Spleen (tissue), 11 donors: ENCODE measurements around the gene CCND2. TPM values are rescaled to one million over a fixed set of nuclear protein-coding genes. Genes with fewer than 3 reads are reported as not detected.
A peak's percentile ranks its signal among the peaks of the same experiment; 100 is the strongest.

Experiments used
- DNase-seq: peaks from one replicate; pipeline ENCODE4 v3.0.0-alpha.2; 2020
- H3K27ac ChIP-seq, 8 donors: fragments of 200-600 bp; sonication (generic) in 7 of 8; 1 replicate in 4 of 8; 2 replicates in 4 of 8; pipeline versions ENCODE4 v1.5.0 to v1.8.0; 2016 to 2021; ENCODE audit warnings: inconsistent platforms in 4 of 8, mild to moderate bottlenecking in 4 of 8, moderate library complexity in 1 of 8
- H3K27me3 ChIP-seq, 7 donors: fragments of 200-600 bp; sonication (generic) in 6 of 7; replicated peaks in 1 of 7; 1 replicate in 4 of 7; 2 replicates in 3 of 7; pipeline versions ENCODE4 v1.5.0 to v1.8.0; 2016 to 2021; ENCODE audit warnings: inconsistent platforms in 3 of 7, mild to moderate bottlenecking in 1 of 7
- H3K36me3 ChIP-seq, 6 donors: fragments of 200-600 bp; sonication (generic) in 5 of 6; 1 replicate in 4 of 6; 2 replicates in 2 of 6; pipeline versions ENCODE4 v1.5.0 to v1.8.0; 2016 to 2021; ENCODE audit warnings: inconsistent platforms in 2 of 6
- H3K4me1 ChIP-seq, 6 donors: fragments of 200-600 bp; sonication (generic) in 5 of 6; 1 replicate in 3 of 6; 2 replicates in 3 of 6; pipeline versions ENCODE4 v1.5.0 to v1.8.0; 2016 to 2021; ENCODE audit warnings: inconsistent platforms in 3 of 6
- H3K4me3 ChIP-seq, 8 donors: fragments of 200-600 bp; sonication (generic) in 7 of 8; 1 replicate in 4 of 8; 2 replicates in 4 of 8; pipeline versions ENCODE4 v1.5.0 to v1.8.0; 2016 to 2021; ENCODE audit warnings: inconsistent platforms in 4 of 8, mild to moderate bottlenecking in 4 of 8, moderate library complexity in 2 of 8
- H3K9me3 ChIP-seq, 8 donors: fragments of 200-600 bp; sonication (generic) in 7 of 8; 1 replicate in 4 of 8; 2 replicates in 4 of 8; pipeline versions ENCODE4 v1.5.0 to v1.8.0; 2016 to 2021; ENCODE audit warnings: inconsistent platforms in 4 of 8
- POLR2A ChIP-seq, 3 donors: fragments of 450-650 bp; IDR thresholded peaks; one replicate each; pipeline ENCODE4 v1.5.1; 2017; ENCODE audit warnings: antibody characterized with exemption in 3 of 3, mild to moderate bottlenecking in 1 of 3
- POLR2AphosphoS5 ChIP-seq, 3 donors: sonication (generic); formaldehyde crosslinking; IDR thresholded peaks; one replicate each; pipeline ENCODE4 v1.5.1; 2017; ENCODE audit warnings: antibody characterized with exemption in 3 of 3
- WGBS, 5 donors: extraction: QIAGEN DNeasy Blood & Tissue Kit in 3 of 5; methylation state at CpG; one replicate each; pipeline versions ENCODE4 v1.1.5 to v1.1.7; 2013 to 2018; 5-methylcytosine and 5-hydroxymethylcytosine counted together
- intact Hi-C: fragments of 100-400 bp; cut with DNase I; formaldehyde crosslinking; loops from one replicate; pipeline ENCODE4 v1.15.0; 2023; ENCODE audit warnings: low total_unique reads
- polyA plus RNA-seq, 3 donors: library from polyadenylated mRNA; stranded (reverse); fragments of 200-250 nt; gene quantifications; one replicate each; pipeline ENCODE4 v1.2.1, GENCODE V29; 2013
- total RNA-seq, 7 donors: library from RNA; depleted of rRNA in 3 of 7; stranded (reverse); fragments of >200 nt in 3 of 7; fragmentation: NEBNext Ultra II Directional in 4 of 7; extraction: Animal tissue kit (Norgen Biotek cat#: 25700) in 4 of 7; gene quantifications; one replicate each; pipeline versions ENCODE4 v1.1.0 to v1.2.1, GENCODE V29; 2016 to 2021
- TF ChIP-seq, protein P1 (sequence below), 11 experiments: fragments of 200-600 bp in 7 of 11; fragments of 450-650 bp in 4 of 11; sonication (generic) in 4 of 11; IDR thresholded peaks in 8 of 11; conservative IDR thresholded peaks in 3 of 11; 1 replicate in 7 of 11; 2 replicates in 4 of 11; pipeline versions ENCODE4 v1.4.0 to v1.8.0; 2016 to 2021; ENCODE audit warnings: antibody characterized with exemption in 11 of 11, inconsistent platforms in 4 of 11, mild to moderate bottlenecking in 1 of 11
- donor health status: healthy with polysubstance abuse.
- donor health status: DM: no; HTN: no; CAD: no; lungs with moderate emphysema.
- donor health status: DM: no; HTN: no; CAD: no.
- donor health status: Bipolar disorder and iron deficiency.
- donor health status: healthy.
- donor health status: DM: no; HTN: no; CAD: no.
- donor health status: DM: yes; HTN: yes; CAD: no.

The CCND2 gene
- total and polyA plus RNA-seq, 10 donors = 9.4 to 110 (median 59.4) TPM

DNA sequence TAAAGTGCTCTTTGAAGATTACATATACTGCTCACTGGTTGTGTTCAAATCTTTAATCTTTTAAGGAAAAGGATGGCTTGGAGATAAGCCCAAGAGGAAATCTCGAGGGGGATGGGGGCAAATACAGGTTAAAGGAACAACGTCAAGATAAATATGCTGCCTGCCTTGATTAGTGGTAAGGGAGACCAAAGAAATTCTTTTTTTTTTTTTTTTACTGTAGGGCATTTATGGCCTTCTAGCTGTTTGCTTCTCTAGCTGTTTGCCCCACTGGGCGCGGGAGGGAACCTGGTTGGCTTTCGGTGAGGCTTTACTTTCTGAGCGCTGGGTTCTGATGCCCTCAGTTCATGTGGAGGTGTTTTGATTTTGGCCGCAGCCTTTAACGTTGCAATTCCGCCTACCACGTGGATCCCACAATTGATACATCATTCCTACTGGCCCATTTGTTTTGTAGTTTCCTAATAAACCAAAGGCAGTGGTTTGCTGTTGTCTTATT lies 5.7 kb downstream of the CCND2 start:
- peaks cover 0 to 99% (median 69%) of the 10 kb centered on the region in 6 donors for H3K4me1 ChIP-seq
- TF ChIP-seq POLR2AphosphoS5 (IDR thresholded peaks at IDR 0.05) = no peak
- TF ChIP-seq, protein P1, sequence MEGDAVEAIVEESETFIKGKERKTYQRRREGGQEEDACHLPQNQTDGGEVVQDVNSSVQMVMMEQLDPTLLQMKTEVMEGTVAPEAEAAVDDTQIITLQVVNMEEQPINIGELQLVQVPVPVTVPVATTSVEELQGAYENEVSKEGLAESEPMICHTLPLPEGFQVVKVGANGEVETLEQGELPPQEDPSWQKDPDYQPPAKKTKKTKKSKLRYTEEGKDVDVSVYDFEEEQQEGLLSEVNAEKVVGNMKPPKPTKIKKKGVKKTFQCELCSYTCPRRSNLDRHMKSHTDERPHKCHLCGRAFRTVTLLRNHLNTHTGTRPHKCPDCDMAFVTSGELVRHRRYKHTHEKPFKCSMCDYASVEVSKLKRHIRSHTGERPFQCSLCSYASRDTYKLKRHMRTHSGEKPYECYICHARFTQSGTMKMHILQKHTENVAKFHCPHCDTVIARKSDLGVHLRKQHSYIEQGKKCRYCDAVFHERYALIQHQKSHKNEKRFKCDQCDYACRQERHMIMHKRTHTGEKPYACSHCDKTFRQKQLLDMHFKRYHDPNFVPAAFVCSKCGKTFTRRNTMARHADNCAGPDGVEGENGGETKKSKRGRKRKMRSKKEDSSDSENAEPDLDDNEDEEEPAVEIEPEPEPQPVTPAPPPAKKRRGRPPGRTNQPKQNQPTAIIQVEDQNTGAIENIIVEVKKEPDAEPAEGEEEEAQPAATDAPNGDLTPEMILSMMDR (IDR thresholded peaks at IDR 0.05 in 8 of 11, conservative IDR thresholded peaks at IDR 0.05 in 3 of 11) = no peak
- no peak for TF ChIP-seq POLR2A (IDR thresholded peaks at IDR 0.05)
- H3K4me3 ChIP-seq = no peak overlapping the region
- H3K9me3 ChIP-seq = no peaks in the 10 kb centered on the region
- H3K27me3 ChIP-seq = peaks cover 0 to 24% (median 12%) of the 10 kb centered on the region in 7 donors
- intact Hi-C loops = loop anchor here (5.0 kb wide), 2 partner anchors 392 to 407 kb away; partner anchors contain the start of gene PARP11
- H3K36me3 ChIP-seq = peaks cover 0 to 81% (median 64%) of the 10 kb centered on the region in 6 donors
- DNase-seq = no peak
- WGBS, 5 donors = 70 to 85% (median 78%) methylated on average over 10 of the region's 10 CpGs
- H3K27ac ChIP-seq = peak overlapping the region in 2 of 8 donors; percentile 53 to 93

DNA sequence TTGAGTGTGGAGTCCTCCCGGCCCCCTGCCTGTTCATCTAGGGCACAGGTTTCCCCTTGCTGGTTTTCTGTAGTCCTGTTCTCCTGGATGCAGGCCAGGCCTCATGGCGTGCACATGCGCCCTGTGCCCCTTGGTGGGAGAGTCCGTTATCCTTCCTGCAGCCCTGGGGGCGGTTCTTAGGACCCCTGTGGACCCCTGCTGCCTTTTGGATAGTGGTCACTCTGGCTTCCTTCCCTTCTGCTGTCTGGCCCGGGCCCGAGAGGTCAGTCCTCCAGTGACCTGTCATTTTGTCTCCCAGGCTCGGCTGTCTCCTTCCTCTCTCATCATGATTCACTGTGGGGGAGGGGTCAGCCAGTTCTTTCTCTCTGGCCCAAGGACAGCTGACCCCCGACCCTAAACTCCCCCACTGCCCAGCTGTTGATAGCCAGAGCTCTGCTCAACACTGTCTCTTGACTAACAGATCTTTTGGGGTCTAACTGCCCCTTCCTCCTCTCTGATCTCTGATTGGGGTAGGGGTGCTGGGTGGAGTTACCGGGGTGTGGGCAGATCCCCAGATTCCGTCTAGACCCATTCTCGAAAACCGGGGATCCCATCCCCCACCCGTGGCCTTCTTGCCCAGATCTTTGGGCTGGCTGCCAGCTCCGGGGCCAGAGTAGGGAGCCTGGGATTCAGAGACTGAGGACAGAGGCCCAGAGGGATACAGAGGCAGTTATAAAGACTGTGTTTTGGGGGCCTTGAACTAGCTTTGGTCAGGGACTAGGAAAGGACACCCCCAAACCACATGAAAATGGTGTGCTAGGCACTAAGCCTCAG lies 7.0 kb downstream of the CCND2 start:
- H3K4me1 ChIP-seq = peaks cover under 1 to 98% (median 63%) of the 10 kb centered on the region in 6 donors
- intact Hi-C loops = no loop called here
- 58 to 65% (median 65%) methylated on average over 14 to 15 of the region's 15 CpGs for WGBS, 5 donors
- DNase-seq = no peak
- H3K9me3 ChIP-seq = no peaks in the 10 kb centered on the region
- TF ChIP-seq POLR2A (IDR thresholded peaks at IDR 0.05) (no peak), POLR2AphosphoS5 (IDR thresholded peaks at IDR 0.05) (no peak)
- TF ChIP-seq, protein P1 (IDR thresholded peaks at IDR 0.05 in 8 of 11, conservative IDR thresholded peaks at IDR 0.05 in 3 of 11) = no peak
- peaks cover 0 to 95% (median 75%) of the 10 kb centered on the region in 6 donors for H3K36me3 ChIP-seq
- H3K27me3 ChIP-seq = peaks cover 0 to 11% (median 4%) of the 10 kb centered on the region in 7 donors
- H3K27ac ChIP-seq = peak overlapping the region in 6 of 8 donors; percentile 22 to 93 (median 35)
- H3K4me3 ChIP-seq = no peak overlapping the region

DNA sequence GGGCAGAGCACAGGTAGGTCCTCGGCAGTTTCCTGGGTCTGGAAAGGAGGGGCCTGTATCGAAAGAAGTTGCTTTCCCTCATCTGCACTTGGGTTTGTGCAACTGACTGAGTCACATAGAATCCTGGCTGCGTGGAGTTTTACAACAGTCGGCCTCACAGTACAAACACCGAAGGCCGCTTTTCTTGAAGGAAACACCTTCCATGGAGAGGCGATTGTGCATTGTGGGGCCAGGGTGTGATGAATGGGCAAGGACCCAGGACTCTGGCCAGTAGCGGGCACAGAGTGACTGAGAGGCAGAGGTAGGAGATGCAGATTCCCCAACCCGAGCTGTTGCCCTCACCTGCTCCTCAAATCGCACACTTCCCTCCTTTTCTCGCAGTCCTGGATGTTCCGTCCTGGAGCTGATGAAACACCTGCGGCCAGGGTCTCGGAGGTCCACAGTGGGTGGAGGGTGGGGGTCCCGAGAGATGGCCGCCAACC lies 7.7 kb downstream of the CCND2 start:
- Histone ChIP-seq H3K9me3 (no peaks in the 10 kb centered on the region), H3K27me3 (peaks cover 0 to 4% (median 0%) of the 10 kb centered on the region in 7 donors), H3K4me3 (no peak overlapping the region), H3K36me3 (peaks cover 0 to 98% (median 81%) of the 10 kb centered on the region in 6 donors), H3K27ac (peak overlapping the region in 4 of 8 donors; percentile 28 to 93 (median 42)), H3K4me1 (peaks cover 3 to 98% (median 63%) of the 10 kb centered on the region in 6 donors)
- DNase-seq = no peak
- intact Hi-C loops = no loop called here
- TF ChIP-seq POLR2AphosphoS5 (IDR thresholded peaks at IDR 0.05) = peak in 1 of 3 donors; percentile 31
- TF ChIP-seq, protein P1 (IDR thresholded peaks at IDR 0.05 in 8 of 11, conservative IDR thresholded peaks at IDR 0.05 in 3 of 11) = no peak
- no peak for TF ChIP-seq POLR2A (IDR thresholded peaks at IDR 0.05)
- WGBS, 5 donors = 89 to 92% (median 91%) methylated on average over 16 of the region's 16 CpGs
